Caco-2 (cell line): Measurements from ENCODE around the gene P4HTM. TPM values are rescaled to one million over a fixed set of nuclear protein-coding genes. Genes with fewer than 3 reads are reported as not detected.

ENCODE experiments used
- BruUV-seq: library from RNA; stranded (reverse); fragments of 400-500 nt; replicated peaks from 2 replicates; lab custom pipeline; 2021; lab: Mats Ljungman, UMichigan
- CTCF ChIA-PET: fragments of 300-600 bp; sonication (Branson Sonifier 250); formaldehyde crosslinking; loops from one replicate; lab custom pipeline; 2022; ENCODE audit warnings: antibody characterized with exemption; lab: Charles Lee
- POLR2A ChIA-PET: fragments of 300-600 bp; sonication (Branson Sonifier 250); formaldehyde crosslinking; loops from one replicate; lab custom pipeline; 2022; ENCODE audit warnings: antibody characterized with exemption; lab: Charles Lee
- DNase-seq, 2 experiments: peaks; one replicate each; pipeline versions ENCODE4 v3.0.0 to v3.0.0-alpha.2; 2020 to 2022
- H3K27me3 ChIP-seq: replicated peaks from 2 replicates; pipeline ENCODE4 v1.6.0; 2011; ENCODE audit warnings: low read length; ENCODE audit not compliant: control insufficient read depth, insufficient read depth
- H3K36me3 ChIP-seq: 2 replicates; pipeline ENCODE4 v1.5.1; 2011; ENCODE audit warnings: low read length; ENCODE audit not compliant: control insufficient read depth, insufficient read depth
- H3K4me1 ChIP-seq: fragments of 250-450 bp; sonication (Bioruptor Pico); 2 replicates; pipeline ENCODE4 v1.5.1; 2020; ENCODE audit warnings: mild to moderate bottlenecking
- H3K4me3 ChIP-seq: 2 replicates; pipeline ENCODE4 v1.5.1; 2011; ENCODE audit warnings: low read depth, mild to moderate bottlenecking, control low read depth, low read length
- H3K9me3 ChIP-seq: fragments of 250-450 bp; sonication (Bioruptor Pico); 2 replicates; pipeline ENCODE4 v1.5.1; 2020; ENCODE audit warnings: mild to moderate bottlenecking, moderate library complexity
- H3K27ac Mint-ChIP-seq: one replicate; pipeline ENCODE4 v1.8.0; 2022; ENCODE audit warnings: mixed read lengths; ENCODE audit not compliant: unreplicated experiment
- H3K27me3 Mint-ChIP-seq: one replicate; pipeline ENCODE4 v1.8.0; 2022; ENCODE audit warnings: mixed read lengths; ENCODE audit not compliant: insufficient read depth, unreplicated experiment
- H3K36me3 Mint-ChIP-seq: one replicate; pipeline ENCODE4 v1.8.0; 2022; ENCODE audit warnings: mild to moderate bottlenecking, mixed read lengths; ENCODE audit not compliant: insufficient read depth, unreplicated experiment
- H3K4me1 Mint-ChIP-seq: one replicate; pipeline ENCODE4 v1.8.0; 2022; ENCODE audit warnings: low read depth, mixed read lengths; ENCODE audit not compliant: unreplicated experiment
- H3K4me3 Mint-ChIP-seq: one replicate; pipeline ENCODE4 v1.8.0; 2022; ENCODE audit warnings: mild to moderate bottlenecking, moderate library complexity, mixed read lengths; ENCODE audit not compliant: unreplicated experiment
- H3K9me3 Mint-ChIP-seq: one replicate; pipeline ENCODE4 v1.8.0; 2022; ENCODE audit warnings: mixed read lengths; ENCODE audit not compliant: unreplicated experiment
- intact Hi-C: fragments of 100-400 bp; cut with micrococcal nuclease; formaldehyde crosslinking; loops from one replicate; pipeline ENCODE4 v1.10.0; 2022; ENCODE audit not compliant: unreplicated experiment
- total RNA-seq: library from RNA; stranded (reverse); gene quantifications from 2 replicates; pipeline ENCODE4 v1.2.3, GENCODE V29; 2022
- TF ChIP-seq, protein P1 (sequence below), 2 experiments: fragments of 200-600 bp in 1 of 2; IDR thresholded peaks; 1 replicate in 1 of 2; 2 replicates in 1 of 2; pipeline versions ENCODE4 v1.5.1 to v1.8.0; 2011 to 2022; ENCODE audit warnings: antibody characterized with exemption in 1 of 2, control low read depth in 1 of 2, inconsistent platforms in 1 of 2, low read depth in 1 of 2, low read length in 1 of 2, mild to moderate bottlenecking in 1 of 2, moderate library complexity in 1 of 2; ENCODE audit not compliant: insufficient read depth in 1 of 2, severe bottlenecking in 1 of 2, unreplicated experiment in 1 of 2

Gene P4HTM
- total RNA-seq, 1 experiment from 2014 or later = 24.4 TPM

DNA sequence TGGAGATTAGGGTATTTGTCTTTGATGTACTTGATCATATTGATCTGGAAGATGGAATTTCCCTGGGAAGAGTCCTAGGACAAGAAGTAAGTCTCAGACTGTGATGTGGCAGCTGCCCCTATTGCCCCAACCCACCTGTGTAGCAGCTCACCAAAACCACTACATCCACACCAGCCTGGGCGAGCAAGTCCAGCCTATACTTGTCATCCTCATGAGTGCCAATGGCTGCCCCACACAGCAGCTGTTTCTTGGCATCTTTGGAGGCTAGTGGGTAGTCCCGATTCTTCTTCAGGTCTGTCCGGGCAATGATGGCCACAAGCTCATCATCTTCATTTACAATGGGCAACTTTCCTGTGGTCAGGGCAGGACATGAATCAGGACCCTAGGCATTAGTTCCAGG lies 36.5 kb downstream of the P4HTM start:
- no peak for DNase-seq
- H3K36me3 Mint-ChIP-seq = peaks cover 89% of the 10 kb centered on the region
- no peaks in the 10 kb centered on the region for H3K9me3 ChIP-seq
- CTCF ChIA-PET = no interaction called here
- H3K4me1 ChIP-seq = peaks cover 15% of the 10 kb centered on the region
- no TSS peak for BruUV-seq
- peaks cover 21% of the 10 kb centered on the region for H3K4me1 Mint-ChIP-seq
- H3K9me3 Mint-ChIP-seq = no peaks in the 10 kb centered on the region
- no peak overlapping the region for H3K4me3 ChIP-seq
- TF ChIP-seq, protein P1, sequence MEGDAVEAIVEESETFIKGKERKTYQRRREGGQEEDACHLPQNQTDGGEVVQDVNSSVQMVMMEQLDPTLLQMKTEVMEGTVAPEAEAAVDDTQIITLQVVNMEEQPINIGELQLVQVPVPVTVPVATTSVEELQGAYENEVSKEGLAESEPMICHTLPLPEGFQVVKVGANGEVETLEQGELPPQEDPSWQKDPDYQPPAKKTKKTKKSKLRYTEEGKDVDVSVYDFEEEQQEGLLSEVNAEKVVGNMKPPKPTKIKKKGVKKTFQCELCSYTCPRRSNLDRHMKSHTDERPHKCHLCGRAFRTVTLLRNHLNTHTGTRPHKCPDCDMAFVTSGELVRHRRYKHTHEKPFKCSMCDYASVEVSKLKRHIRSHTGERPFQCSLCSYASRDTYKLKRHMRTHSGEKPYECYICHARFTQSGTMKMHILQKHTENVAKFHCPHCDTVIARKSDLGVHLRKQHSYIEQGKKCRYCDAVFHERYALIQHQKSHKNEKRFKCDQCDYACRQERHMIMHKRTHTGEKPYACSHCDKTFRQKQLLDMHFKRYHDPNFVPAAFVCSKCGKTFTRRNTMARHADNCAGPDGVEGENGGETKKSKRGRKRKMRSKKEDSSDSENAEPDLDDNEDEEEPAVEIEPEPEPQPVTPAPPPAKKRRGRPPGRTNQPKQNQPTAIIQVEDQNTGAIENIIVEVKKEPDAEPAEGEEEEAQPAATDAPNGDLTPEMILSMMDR (IDR thresholded peaks at IDR 0.05; ENCODE audit: insufficient read depth in 1 of 2, low read depth in 1 of 2, low read length in 1 of 2, severe bottlenecking in 1 of 2, unreplicated experiment in 1 of 2) = no peak
- H3K27me3 ChIP-seq = no peaks in the 10 kb centered on the region
- intact Hi-C loops = loop anchor here (10.0 kb wide), 1 partner anchor 128 kb away; no protein-coding TSS in a partner anchor
- H3K4me3 Mint-ChIP-seq = no peak overlapping the region
- POLR2A ChIA-PET = interaction anchor here (1.0 kb wide), 1 partner anchor 9 kb away, joined by 3 read pairs; no protein-coding TSS in a partner anchor
- H3K36me3 ChIP-seq = peaks cover 5% of the 10 kb centered on the region
- H3K27me3 Mint-ChIP-seq = no peaks in the 10 kb centered on the region
- H3K27ac Mint-ChIP-seq = no peak overlapping the region

GRCh38 chr3:49027634-49028033 lies 37.6 kb downstream of the P4HTM start:
- peaks cover 15% of the 10 kb centered on the region for H3K4me1 ChIP-seq
- Mint-ChIP-seq H3K9me3 (no peaks in the 10 kb centered on the region), H3K4me3 (peak overlapping the region; percentile 97), H3K36me3 (peaks cover 93% of the 10 kb centered on the region), H3K27me3 (no peaks in the 10 kb centered on the region), H3K27ac (peak overlapping the region; percentile 100), H3K4me1 (peaks cover 21% of the 10 kb centered on the region)
- H3K9me3 ChIP-seq = no peaks in the 10 kb centered on the region
- BruUV-seq = no TSS peak
- TF ChIP-seq, protein P1 (IDR thresholded peaks at IDR 0.05; ENCODE audit: insufficient read depth in 1 of 2, low read depth in 1 of 2, low read length in 1 of 2, severe bottlenecking in 1 of 2, unreplicated experiment in 1 of 2) = no peak
- CTCF ChIA-PET = no interaction called here
- no peak for DNase-seq
- intact Hi-C loops = loop anchor here (10.0 kb wide), 1 partner anchor 127 kb away; no protein-coding TSS in a partner anchor
- POLR2A ChIA-PET = no interaction called here
- H3K4me3 ChIP-seq = no peak overlapping the region
- peaks cover 5% of the 10 kb centered on the region for H3K36me3 ChIP-seq
- H3K27me3 ChIP-seq = no peaks in the 10 kb centered on the region

DNA sequence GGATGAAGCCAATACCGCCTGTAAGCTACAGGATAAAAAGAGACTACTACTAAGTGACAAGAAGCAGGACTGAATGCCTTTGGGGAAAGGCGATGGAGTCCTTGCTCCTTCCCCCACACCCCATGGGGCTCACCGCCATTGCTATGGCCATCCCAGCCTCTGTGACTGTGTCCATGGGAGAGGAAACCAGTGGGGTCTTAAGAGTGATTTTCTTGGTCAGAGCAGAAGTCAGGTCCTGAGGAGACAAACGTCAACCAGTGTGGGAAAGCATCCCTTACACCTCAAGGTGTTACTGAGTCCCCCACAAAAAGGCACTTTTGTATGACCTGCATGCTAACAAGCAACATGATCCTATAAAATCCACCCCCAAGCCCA lies 38.2 kb downstream of the P4HTM start:
- H3K9me3 ChIP-seq = no peaks in the 10 kb centered on the region
- H3K4me3 ChIP-seq = peak overlapping the region; percentile 52
- H3K4me1 ChIP-seq = peaks cover 12% of the 10 kb centered on the region
- H3K4me3 Mint-ChIP-seq = peak overlapping the region; percentile 97
- no TSS peak for BruUV-seq
- peaks cover 93% of the 10 kb centered on the region for H3K36me3 Mint-ChIP-seq
- intact Hi-C loops = loop anchor here (10.0 kb wide), 1 partner anchor 127 kb away; no protein-coding TSS in a partner anchor
- peak overlapping the region; percentile 100 for H3K27ac Mint-ChIP-seq
- CTCF ChIA-PET = no interaction called here
- DNase-seq = no peak
- TF ChIP-seq, protein P1 (IDR thresholded peaks at IDR 0.05; ENCODE audit: insufficient read depth in 1 of 2, low read depth in 1 of 2, low read length in 1 of 2, severe bottlenecking in 1 of 2, unreplicated experiment in 1 of 2) = no peak
- H3K36me3 ChIP-seq = peaks cover 6% of the 10 kb centered on the region
- no peaks in the 10 kb centered on the region for H3K27me3 ChIP-seq
- POLR2A ChIA-PET = interaction anchor here (1.1 to 1.7 kb wide), 3 partner anchors 21 to 65 kb away, joined by 5 to 26 read pairs (median 6); partner anchors contain the start of genes QRICH1 and WDR6
- H3K27me3 Mint-ChIP-seq = no peaks in the 10 kb centered on the region
- no peaks in the 10 kb centered on the region for H3K9me3 Mint-ChIP-seq
- peaks cover 16% of the 10 kb centered on the region for H3K4me1 Mint-ChIP-seq
